MM.1S (cell line): Measurements from ENCODE around the gene TNPO3.

Source experiments
- DNase-seq: peaks from one replicate; pipeline ENCODE4 v3.0.0-alpha.2; 2015
- H2AFZ ChIP-seq: fragments of 300-600 bp; sonication (generic); 2 replicates; pipeline ENCODE4 v1.6.0; 2016; ENCODE audit warnings: antibody characterized with exemption, low read length
- H3F3A ChIP-seq: fragments of 300-600 bp; sonication (generic); 2 replicates; pipeline ENCODE4 v1.6.1; 2016; ENCODE audit warnings: mild to moderate bottlenecking, antibody characterized with exemption, low read length, moderate library complexity, mixed read lengths; ENCODE audit not compliant: insufficient read depth
- H3K27ac ChIP-seq: fragments of 300-600 bp; sonication (generic); 2 replicates; pipeline ENCODE4 v1.5.1; 2016; ENCODE audit warnings: mild to moderate bottlenecking, low read length
- H3K27me3 ChIP-seq: fragments of 300-600 bp; sonication (generic); replicated peaks from 2 replicates; pipeline ENCODE4 v1.6.0; 2016; ENCODE audit warnings: low read length; ENCODE audit not compliant: insufficient read depth
- H3K36me3 ChIP-seq: fragments of 300-600 bp; sonication (generic); replicated peaks from 2 replicates; pipeline ENCODE4 v1.6.1; 2016; ENCODE audit warnings: mild to moderate bottlenecking, low read length, mixed read lengths; ENCODE audit not compliant: insufficient read depth
- H3K4me1 ChIP-seq: fragments of 300-600 bp; sonication (generic); 2 replicates; pipeline ENCODE4 v1.6.1; 2016; ENCODE audit warnings: low read length, mixed read lengths
- H3K4me2 ChIP-seq: fragments of 300-600 bp; sonication (generic); 2 replicates; pipeline ENCODE4 v1.6.0; 2016; ENCODE audit warnings: low read depth, low read length
- H3K4me3 ChIP-seq: fragments of 300-600 bp; sonication (generic); 2 replicates; pipeline ENCODE4 v1.5.1; 2016; ENCODE audit warnings: low read length, mixed read lengths
- H3K79me2 ChIP-seq: fragments of 300-600 bp; sonication (generic); 2 replicates; pipeline ENCODE4 v1.6.1; 2016; ENCODE audit warnings: mixed run types, low read length, mixed read lengths
- H3K9ac ChIP-seq: fragments of 300-600 bp; sonication (generic); 2 replicates; pipeline ENCODE4 v1.6.1; 2016; ENCODE audit warnings: low read length, mixed read lengths
- H3K9me2 ChIP-seq: fragments of 300-600 bp; sonication (generic); replicated peaks from 2 replicates; pipeline ENCODE4 v1.6.1; 2016; ENCODE audit warnings: mild to moderate bottlenecking, low read length, mixed read lengths; ENCODE audit not compliant: insufficient read depth
- H3K9me3 ChIP-seq: fragments of 300-600 bp; sonication (generic); replicated peaks from 2 replicates; pipeline ENCODE4 v1.6.1; 2016; ENCODE audit warnings: mild to moderate bottlenecking, low read length, mixed read lengths; ENCODE audit not compliant: insufficient read depth
- H4K20me1 ChIP-seq: fragments of 300-600 bp; sonication (generic); 2 replicates; pipeline ENCODE4 v1.6.1; 2016; ENCODE audit warnings: mild to moderate bottlenecking, low read length, moderate library complexity, mixed read lengths; ENCODE audit not compliant: insufficient read depth
- CTCF ChIP-seq: fragments of 300-600 bp; sonication (generic); IDR thresholded peaks from 2 replicates; pipeline ENCODE4 v1.5.1; 2016; ENCODE audit warnings: antibody characterized with exemption, low read length, mixed read lengths
- EZH2 ChIP-seq: fragments of 300-600 bp; sonication (generic); optimal IDR thresholded peaks from 2 replicates; pipeline ENCODE3; 2017; ENCODE audit warnings: low read depth, mild to moderate bottlenecking, antibody characterized with exemption, low read length, mixed read lengths
- EZH2phosphoT487 ChIP-seq: fragments of 300-600 bp; sonication (generic); IDR thresholded peaks from 2 replicates; pipeline ENCODE4 v1.6.1; 2018; ENCODE audit warnings: antibody characterized with exemption, low read length

Gene TNPO3

DNA sequence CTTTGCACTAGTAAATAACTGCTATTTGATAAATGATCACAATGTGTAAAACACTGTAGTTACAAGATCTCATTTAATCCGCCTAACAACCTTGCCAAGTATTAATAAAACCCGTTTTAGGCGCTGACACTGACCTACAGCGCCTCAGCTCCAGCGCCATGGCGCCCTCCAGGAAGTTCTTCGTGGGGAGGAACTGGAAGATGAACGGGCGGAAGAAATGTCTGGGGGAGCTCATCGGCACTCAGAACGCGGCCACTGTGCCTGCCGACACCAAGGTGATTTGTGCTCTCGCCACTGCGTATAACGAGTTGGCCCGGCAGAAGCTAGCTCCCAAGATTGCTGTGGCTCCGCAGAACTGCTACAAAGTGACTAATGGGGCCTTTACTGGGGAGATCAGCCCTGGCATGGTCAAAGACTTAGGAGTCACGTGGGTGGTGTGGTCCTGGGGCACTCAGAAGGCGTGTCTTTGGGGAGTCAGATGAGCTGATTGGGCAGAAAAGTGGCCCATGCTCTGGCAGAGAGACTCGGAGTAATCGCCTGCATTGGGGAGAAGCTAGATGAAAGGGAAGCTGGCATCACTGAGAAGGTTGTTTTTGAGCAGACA, 1.1 kb upstream of the TNPO3 start:
- H3K4me1 ChIP-seq: peaks cover 11% of the 10 kb centered on the region
- no peaks in the 10 kb centered on the region for H3K36me3 ChIP-seq
- H3K9ac ChIP-seq: no peak overlapping the region
- H3K79me2 ChIP-seq: peaks cover 39% of the 10 kb centered on the region
- peaks cover 11% of the 10 kb centered on the region for H3F3A ChIP-seq
- no peaks in the 10 kb centered on the region for H3K9me3 ChIP-seq
- H3K4me3 ChIP-seq: peak overlapping the region; percentile 95
- no peaks in the 10 kb centered on the region for H4K20me1 ChIP-seq
- no peaks in the 10 kb centered on the region for H3K9me2 ChIP-seq
- H2AFZ ChIP-seq: peak overlapping the region; percentile 85; the same call in 1 of the 2 replicates
- TF ChIP-seq EZH2phosphoT487 (no peak), CTCF (no peak), EZH2 (no peak)
- no peak for DNase-seq
- H3K27me3 ChIP-seq: no peaks in the 10 kb centered on the region
- H3K4me2 ChIP-seq: peak overlapping the region; percentile 59
- H3K27ac ChIP-seq: no peak overlapping the region

- peaks cover 11% of the 10 kb centered on the region for H3K4me1 ChIP-seq
- H3K36me3 ChIP-seq: no peaks in the 10 kb centered on the region
- no peaks in the 10 kb centered on the region for H3K9me2 ChIP-seq
- H3K4me3 ChIP-seq: peak overlapping the region; percentile 95
- peak overlapping the region; percentile 89 for H3K9ac ChIP-seq
- no peak for TF ChIP-seq CTCF
- TF ChIP-seq EZH2phosphoT487: no peak
- no peak for TF ChIP-seq EZH2
- H2AFZ ChIP-seq: peak overlapping the region; percentile 85
- H3K79me2 ChIP-seq: peaks cover 45% of the 10 kb centered on the region
- 0 out of 2 replicates have a peak, but pooled peaks cover 4% of the 10 kb centered on the region for H4K20me1 ChIP-seq
- peaks cover 11% of the 10 kb centered on the region for H3F3A ChIP-seq
- no peaks in the 10 kb centered on the region for H3K27me3 ChIP-seq
- no peak for DNase-seq
- H3K9me3 ChIP-seq: no peaks in the 10 kb centered on the region
- H3K27ac ChIP-seq: peak overlapping the region; percentile 90; the same call in 1 of the 2 replicates
- peak overlapping the region; percentile 59 for H3K4me2 ChIP-seq
These were observed 444 bp upstream of the TNPO3 start for GRCh38 chr7:129055294-129055816.

DNA sequence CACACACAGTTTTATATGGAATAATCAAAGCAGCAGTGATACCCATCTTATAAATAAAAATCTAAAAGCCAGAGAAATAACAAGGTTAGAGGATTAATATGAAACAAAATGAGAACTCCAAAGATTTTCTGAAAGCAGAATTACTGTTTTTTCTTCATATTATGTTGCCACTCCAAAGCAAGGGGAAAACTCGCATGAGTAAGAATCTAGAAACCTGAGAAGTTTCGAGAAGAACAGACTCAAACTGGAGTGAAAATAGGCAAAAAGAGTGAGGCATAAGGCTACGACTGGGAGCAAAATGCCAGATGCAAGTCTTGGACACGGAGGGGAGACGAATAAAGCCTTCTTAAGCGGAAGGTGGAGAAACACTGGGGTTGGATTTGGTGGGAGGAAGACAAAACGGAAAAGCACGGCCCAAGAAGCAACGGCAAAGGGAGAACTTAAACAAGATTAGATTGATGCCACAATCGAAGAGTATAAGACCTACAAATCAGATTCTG, 923 bp downstream of the TNPO3 start:
- peak overlapping the region; percentile 90 for H3K27ac ChIP-seq
- H3K36me3 ChIP-seq: no peaks in the 10 kb centered on the region
- no peaks in the 10 kb centered on the region for H3K9me3 ChIP-seq
- H2AFZ ChIP-seq: peak overlapping the region; percentile 85
- H3K27me3 ChIP-seq: no peaks in the 10 kb centered on the region
- no peak for DNase-seq
- peak overlapping the region; percentile 59 for H3K4me2 ChIP-seq
- H3F3A ChIP-seq: peaks cover 11% of the 10 kb centered on the region
- H3K79me2 ChIP-seq: peaks cover 59% of the 10 kb centered on the region
- H4K20me1 ChIP-seq: 0 out of 2 replicates have a peak, but pooled peaks cover 5% of the 10 kb centered on the region
- H3K4me3 ChIP-seq: peak overlapping the region; percentile 95
- TF ChIP-seq CTCF (no peak), EZH2 (no peak), EZH2phosphoT487 (no peak)
- peak overlapping the region; percentile 89 for H3K9ac ChIP-seq
- peaks cover 11% of the 10 kb centered on the region for H3K4me1 ChIP-seq
- no peaks in the 10 kb centered on the region for H3K9me2 ChIP-seq
